Mesothelial cell of epicardium (in vitro differentiated cells): Measurements from ENCODE around the gene SPATA21. TPM values are rescaled to one million over a fixed set of nuclear protein-coding genes. Genes with fewer than 3 reads are reported as not detected.

ENCODE experiments used
- DNase-seq, 2 experiments: peaks; one replicate each; pipeline ENCODE4 v3.0.0; 2021; ENCODE audit warnings: low spot score in 2 of 2; ENCODE audit not compliant: unreplicated experiment in 2 of 2
- H3K27ac Mint-ChIP-seq: 2 replicates; pipeline ENCODE4 v1.8.0; 2021; ENCODE audit warnings: mixed read lengths
- H3K27me3 Mint-ChIP-seq: 2 replicates; pipeline ENCODE4 v1.8.0; 2021; ENCODE audit warnings: low read depth, mixed read lengths
- H3K36me3 Mint-ChIP-seq: 2 replicates; pipeline ENCODE4 v1.8.0; 2021; ENCODE audit warnings: mixed read lengths
- H3K4me1 Mint-ChIP-seq: 2 replicates; pipeline ENCODE4 v1.8.0; 2021; ENCODE audit warnings: mixed read lengths
- H3K4me3 Mint-ChIP-seq: 2 replicates; pipeline ENCODE4 v1.8.0; 2021; ENCODE audit warnings: mild to moderate bottlenecking, moderate library complexity, mixed read lengths
- H3K9me3 Mint-ChIP-seq: 2 replicates; pipeline ENCODE4 v1.8.0; 2021; ENCODE audit warnings: mixed read lengths
- total RNA-seq: library from RNA; stranded (reverse); gene quantifications from 3 replicates; pipeline ENCODE4 v1.2.1, GENCODE V29; 2021
- TF ChIP-seq, protein P1 (sequence below): fragments of 200-600 bp; sonication (generic); IDR thresholded peaks from one replicate; pipeline ENCODE4 v1.5.0; 2021; ENCODE audit warnings: antibody characterized with exemption; ENCODE audit not compliant: unreplicated experiment

SPATA21 gene
- total RNA-seq, 1 donor from 2014 or later, result not detected

DNA sequence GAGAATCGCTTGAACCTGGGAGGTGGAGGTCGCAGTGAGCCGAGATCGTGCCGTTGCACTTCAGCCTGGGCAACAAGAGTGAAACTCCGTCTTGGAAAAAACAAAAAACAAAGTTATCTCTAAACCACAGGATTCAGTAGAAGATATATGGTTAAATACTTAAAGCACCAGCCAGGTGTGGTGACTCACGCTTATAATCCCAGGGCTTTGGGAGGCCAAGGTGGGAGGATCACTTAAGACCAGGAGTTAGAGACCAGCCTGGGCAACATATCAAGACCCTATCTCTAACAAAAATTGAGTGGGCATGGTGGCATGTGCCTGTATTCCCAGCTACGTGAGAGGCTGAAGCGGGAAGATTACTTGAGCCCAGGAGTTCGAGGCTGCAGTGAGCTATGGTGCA, 8.9 kb upstream of the SPATA21 start:
- DNase-seq, result no peak

DNA sequence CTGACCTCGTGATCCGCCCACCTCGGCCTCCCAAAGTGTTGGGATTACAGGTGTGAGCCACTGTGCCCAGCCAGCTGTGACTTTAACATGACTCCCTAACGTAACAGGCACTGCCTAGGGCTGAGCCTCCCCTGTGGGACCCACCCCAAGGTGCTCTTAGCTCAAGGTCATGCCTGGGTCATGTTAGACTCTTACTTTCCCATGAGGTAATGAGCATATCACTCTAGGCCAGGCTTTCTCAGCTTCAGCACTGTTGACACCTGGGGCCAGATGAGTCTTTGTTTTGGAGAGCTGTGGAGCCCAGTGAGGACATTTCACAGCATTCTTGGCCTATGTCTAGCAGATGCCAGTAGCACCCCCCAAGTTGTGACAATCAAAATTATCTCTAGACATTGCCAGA, 7.8 kb upstream of the SPATA21 start:
- DNase-seq, result no peak
- Mint-ChIP-seq H3K27ac (no peak overlapping the region), H3K36me3 (peaks cover 22% of the 10 kb centered on the region), H3K9me3 (no peaks in the 10 kb centered on the region), H3K4me1 (peaks cover 11% of the 10 kb centered on the region), H3K27me3 (no peaks in the 10 kb centered on the region), H3K4me3 (no peak overlapping the region)
- TF ChIP-seq, protein P1, sequence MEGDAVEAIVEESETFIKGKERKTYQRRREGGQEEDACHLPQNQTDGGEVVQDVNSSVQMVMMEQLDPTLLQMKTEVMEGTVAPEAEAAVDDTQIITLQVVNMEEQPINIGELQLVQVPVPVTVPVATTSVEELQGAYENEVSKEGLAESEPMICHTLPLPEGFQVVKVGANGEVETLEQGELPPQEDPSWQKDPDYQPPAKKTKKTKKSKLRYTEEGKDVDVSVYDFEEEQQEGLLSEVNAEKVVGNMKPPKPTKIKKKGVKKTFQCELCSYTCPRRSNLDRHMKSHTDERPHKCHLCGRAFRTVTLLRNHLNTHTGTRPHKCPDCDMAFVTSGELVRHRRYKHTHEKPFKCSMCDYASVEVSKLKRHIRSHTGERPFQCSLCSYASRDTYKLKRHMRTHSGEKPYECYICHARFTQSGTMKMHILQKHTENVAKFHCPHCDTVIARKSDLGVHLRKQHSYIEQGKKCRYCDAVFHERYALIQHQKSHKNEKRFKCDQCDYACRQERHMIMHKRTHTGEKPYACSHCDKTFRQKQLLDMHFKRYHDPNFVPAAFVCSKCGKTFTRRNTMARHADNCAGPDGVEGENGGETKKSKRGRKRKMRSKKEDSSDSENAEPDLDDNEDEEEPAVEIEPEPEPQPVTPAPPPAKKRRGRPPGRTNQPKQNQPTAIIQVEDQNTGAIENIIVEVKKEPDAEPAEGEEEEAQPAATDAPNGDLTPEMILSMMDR, result no peak

More for the DNA sequence above, 8.9 kb upstream of the SPATA21 start:
- TF ChIP-seq, protein P1, result no peak
- Mint-ChIP-seq H3K4me3 (no peak overlapping the region), H3K27me3 (no peaks in the 10 kb centered on the region), H3K27ac (no peak overlapping the region), H3K9me3 (no peaks in the 10 kb centered on the region), H3K4me1 (peaks cover 6% of the 10 kb centered on the region), H3K36me3 (peaks cover 27% of the 10 kb centered on the region)

DNA sequence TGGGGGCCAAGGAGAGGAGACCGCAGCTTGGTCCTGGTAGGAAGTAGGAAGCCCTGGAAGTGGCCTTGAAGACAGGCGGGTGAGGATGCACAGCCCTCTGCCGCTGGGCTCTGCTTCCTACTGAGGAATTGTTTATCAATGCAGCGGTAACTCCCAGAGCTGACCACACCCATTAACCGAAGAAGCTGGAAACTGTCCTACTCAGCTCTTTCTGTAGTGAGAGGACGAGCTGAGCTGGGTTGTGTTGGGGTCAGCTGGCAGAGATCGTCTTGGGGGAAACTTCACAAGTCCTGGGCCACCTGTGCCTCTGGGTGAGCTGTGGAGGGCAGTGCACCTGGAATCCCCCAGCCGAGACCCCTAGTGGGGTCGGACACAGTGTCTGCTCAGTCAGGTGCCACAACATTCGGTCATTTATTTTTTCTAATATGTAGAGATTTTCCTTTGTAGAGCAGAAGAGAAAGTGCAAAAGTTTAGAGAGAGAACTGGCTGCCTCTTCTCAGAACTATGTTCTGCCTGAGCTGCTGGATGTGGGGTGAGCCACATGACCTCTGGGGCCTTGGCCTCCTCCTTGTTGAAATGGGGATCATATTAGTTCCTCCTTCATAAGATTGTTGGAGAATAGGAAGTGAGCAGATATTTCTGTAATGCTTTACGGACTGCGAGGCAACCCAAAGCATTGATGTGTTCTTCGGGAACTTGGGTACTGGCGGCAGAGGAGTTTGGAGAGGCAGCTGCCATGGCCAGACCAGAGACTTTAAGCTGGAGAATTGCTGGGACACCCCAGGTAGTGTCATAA, 6.9 kb upstream of the SPATA21 start:
- no peak overlapping the region for H3K4me3 Mint-ChIP-seq
- H3K9me3 Mint-ChIP-seq, result no peaks in the 10 kb centered on the region
- no peaks in the 10 kb centered on the region for H3K27me3 Mint-ChIP-seq
- H3K27ac Mint-ChIP-seq, result no peak overlapping the region
- TF ChIP-seq, protein P1, result no peak
- DNase-seq, result no peak
- H3K4me1 Mint-ChIP-seq, result peaks cover 11% of the 10 kb centered on the region
- peaks cover 16% of the 10 kb centered on the region for H3K36me3 Mint-ChIP-seq

DNA sequence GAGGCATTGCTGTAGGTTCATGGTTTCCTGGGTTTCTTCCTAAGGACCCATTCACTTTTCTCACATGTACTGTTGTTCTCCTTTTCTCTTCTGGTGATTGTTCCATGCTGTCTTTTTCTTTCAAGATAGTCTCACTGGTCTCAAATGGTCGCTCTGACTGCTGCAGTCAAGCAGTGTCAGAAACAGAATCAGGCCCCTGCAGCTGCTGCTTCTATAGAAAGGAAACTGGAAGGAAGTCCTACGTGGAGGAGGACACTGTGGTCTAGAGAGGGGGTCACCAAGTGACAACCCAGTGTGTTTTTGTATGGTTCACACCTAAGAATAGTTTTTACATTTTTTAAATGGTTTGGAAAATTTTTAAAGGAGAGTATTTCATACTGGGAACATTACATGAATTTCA, 5.7 kb upstream of the SPATA21 start:
- H3K27ac Mint-ChIP-seq, result no peak overlapping the region
- peaks cover 11% of the 10 kb centered on the region for H3K4me1 Mint-ChIP-seq
- H3K4me3 Mint-ChIP-seq, result no peak overlapping the region
- no peak for DNase-seq
- no peaks in the 10 kb centered on the region for H3K27me3 Mint-ChIP-seq
- TF ChIP-seq, protein P1, result no peak
- H3K36me3 Mint-ChIP-seq, result peaks cover 9% of the 10 kb centered on the region
- H3K9me3 Mint-ChIP-seq, result no peaks in the 10 kb centered on the region

DNA sequence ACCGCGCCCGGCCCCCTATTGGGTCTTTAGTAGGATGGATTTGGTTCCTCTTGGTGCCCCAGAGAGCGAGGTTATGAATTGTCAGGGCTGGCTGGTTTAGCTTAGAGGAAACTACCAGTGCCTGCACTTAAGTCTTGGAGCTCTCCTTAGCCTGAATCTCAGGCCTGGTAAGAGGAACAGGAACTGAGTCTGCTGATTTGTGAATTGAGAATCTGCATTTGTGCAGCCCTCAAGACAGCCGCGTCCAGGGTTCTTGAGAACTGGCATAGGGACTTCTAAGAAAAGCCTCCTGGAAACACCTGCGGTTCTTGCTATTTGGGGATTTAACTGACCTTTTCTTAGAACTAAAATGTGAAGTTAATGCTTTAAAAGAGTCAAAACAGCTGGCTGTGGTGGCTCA, 5.0 kb upstream of the SPATA21 start:
- Mint-ChIP-seq H3K27ac (no peak overlapping the region), H3K36me3 (peaks cover 8% of the 10 kb centered on the region), H3K9me3 (no peaks in the 10 kb centered on the region), H3K4me1 (peaks cover 11% of the 10 kb centered on the region), H3K27me3 (no peaks in the 10 kb centered on the region), H3K4me3 (peak overlapping the region; percentile 91)
- DNase-seq, result no peak
- TF ChIP-seq, protein P1, result no peak
